CD14-positive monocyte (primary cell): ENCODE data around the gene DTNA. TPM values are rescaled to one million over a fixed set of nuclear protein-coding genes. Genes with fewer than 3 reads are reported as not detected.

Experiments used
- DNase-seq, 3 donors: peaks; one replicate each; pipeline ENCODE4 v3.0.0-alpha.2; 2011 to 2022
- H2AFZ ChIP-seq: 2 replicates; pipeline ENCODE4 v1.6.0; 2012; ENCODE audit warnings: mild to moderate bottlenecking, low read depth, low read length, inconsistent platforms; ENCODE audit not compliant: insufficient read depth, poor library complexity, severe bottlenecking
- H3K27ac ChIP-seq, 2 donors: 1 replicate in 1 of 2; 2 replicates in 1 of 2; pipeline ENCODE4 v1.5.1; 2012 to 2013; ENCODE audit warnings: low read length in 2 of 2, control low read depth in 1 of 2, inconsistent platforms in 1 of 2, low read depth in 1 of 2, mild to moderate bottlenecking in 1 of 2
- H3K27me3 ChIP-seq, 2 donors: one replicate each; pipeline versions ENCODE4 v1.6.0 to v1.6.1; 2011 to 2013; ENCODE audit warnings: low read length in 2 of 2; ENCODE audit not compliant: control insufficient read depth in 2 of 2, insufficient read depth in 2 of 2
- H3K36me3 ChIP-seq, 2 donors: replicated peaks in 1 of 2; 1 replicate in 1 of 2; 2 replicates in 1 of 2; pipeline versions ENCODE4 v1.5.1 to v1.6.1; 2012 to 2013; ENCODE audit warnings: low read length in 2 of 2, control low read depth in 1 of 2, inconsistent platforms in 1 of 2, mild to moderate bottlenecking in 1 of 2; ENCODE audit not compliant: insufficient read depth in 2 of 2, control insufficient read depth in 1 of 2
- H3K4me1 ChIP-seq, 2 donors: 1 replicate in 1 of 2; 2 replicates in 1 of 2; pipeline versions ENCODE4 v1.5.1 to v1.6.1; 2012 to 2013; ENCODE audit warnings: low read length in 2 of 2, control low read depth in 1 of 2, inconsistent platforms in 1 of 2, mild to moderate bottlenecking in 1 of 2, moderate library complexity in 1 of 2; ENCODE audit not compliant: insufficient read depth in 2 of 2, control insufficient read depth in 1 of 2
- H3K4me2 ChIP-seq: replicated peaks from 2 replicates; pipeline ENCODE3; 2012; ENCODE audit warnings: low read length, moderate library complexity, mild to moderate bottlenecking; ENCODE audit not compliant: poor library complexity, severe bottlenecking; ENCODE audit errors: extremely low read depth
- H3K4me3 ChIP-seq, 3 experiments: fragments of 200-600 bp in 1 of 3; sonication (generic) in 1 of 3; replicated peaks in 1 of 3; 1 replicate in 2 of 3; 2 replicates in 1 of 3; pipeline ENCODE4 v1.5.1; 2011 to 2013; ENCODE audit warnings: low read length in 3 of 3, mild to moderate bottlenecking in 3 of 3, control low read depth in 2 of 3, low read depth in 2 of 3, inconsistent platforms in 1 of 3, moderate library complexity in 1 of 3
- H3K79me2 ChIP-seq: 2 replicates; pipeline ENCODE4 v1.6.0; 2012; ENCODE audit warnings: mild to moderate bottlenecking, control low read depth, inconsistent platforms, low read length, moderate library complexity; ENCODE audit not compliant: insufficient read depth
- H3K9ac ChIP-seq: 2 replicates; pipeline ENCODE4 v1.6.0; 2017; ENCODE audit warnings: low read length, mild to moderate bottlenecking; ENCODE audit not compliant: insufficient read depth, poor library complexity, severe bottlenecking
- H3K9me3 ChIP-seq, 2 donors: replicated peaks in 1 of 2; 1 replicate in 1 of 2; 2 replicates in 1 of 2; pipeline versions ENCODE4 v1.5.1 to v1.6.1; 2012 to 2013; ENCODE audit warnings: low read length in 2 of 2, control low read depth in 1 of 2; ENCODE audit not compliant: control insufficient read depth in 1 of 2, insufficient read depth in 1 of 2
- H4K20me1 ChIP-seq: 2 replicates; pipeline ENCODE4 v1.6.0; 2012; ENCODE audit warnings: mild to moderate bottlenecking, low read length, control low read depth, moderate library complexity; ENCODE audit not compliant: insufficient read depth
- H3K27ac Mint-ChIP-seq, 7 donors: one replicate each; pipeline ENCODE4 v1.8.0; 2020; ENCODE audit warnings: mild to moderate bottlenecking in 7 of 7, mixed read lengths in 7 of 7, moderate library complexity in 6 of 7, inconsistent platforms in 2 of 7
- H3K27me3 Mint-ChIP-seq, 3 donors: one replicate each; pipeline ENCODE4 v1.8.0; 2021 to 2022; ENCODE audit warnings: low read depth in 3 of 3, mild to moderate bottlenecking in 3 of 3, mixed read lengths in 3 of 3, moderate library complexity in 3 of 3, inconsistent platforms in 1 of 3
- H3K36me3 Mint-ChIP-seq, 2 donors: one replicate each; pipeline ENCODE4 v1.8.0; 2020; ENCODE audit warnings: mixed read lengths in 2 of 2, inconsistent platforms in 1 of 2, mild to moderate bottlenecking in 1 of 2
- H3K4me1 Mint-ChIP-seq: one replicate; pipeline ENCODE4 v1.8.0; 2020; ENCODE audit warnings: mild to moderate bottlenecking, mixed read lengths
- H3K4me3 Mint-ChIP-seq, 2 donors: one replicate each; pipeline ENCODE4 v1.8.0; 2020; ENCODE audit warnings: mild to moderate bottlenecking in 2 of 2, mixed read lengths in 2 of 2, moderate library complexity in 1 of 2
- H3K9me3 Mint-ChIP-seq, 7 donors: one replicate each; pipeline ENCODE4 v1.8.0; 2020 to 2022; ENCODE audit warnings: mixed read lengths in 7 of 7, mild to moderate bottlenecking in 6 of 7, moderate library complexity in 6 of 7, inconsistent platforms in 2 of 7
- CTCF ChIP-seq: fragments of 200-600 bp; IDR thresholded peaks from one replicate; pipeline ENCODE4 v1.8.0; 2022; ENCODE audit warnings: antibody characterized with exemption, mild to moderate bottlenecking
- WGBS: methylation state at CpG from one replicate; pipeline ENCODE4 v1.1.5; 2013; ENCODE audit warnings: missing lambda C conversion rate; ENCODE audit not compliant: insufficient coverage; 5-methylcytosine and 5-hydroxymethylcytosine counted together
- intact Hi-C, 2 donors: fragments of 100-400 bp; cut with micrococcal nuclease; formaldehyde crosslinking; loops; one replicate each; pipeline versions ENCODE4 v1.15.0 to v1.15.1; 2023
- polyA plus RNA-seq, 3 donors: library from polyadenylated mRNA; depleted of rRNA in 1 of 3; unstranded in 2 of 3; stranded (reverse) in 1 of 3; fragments of 300-500 nt in 2 of 3; fragments of >200 nt in 1 of 3; fragmentation: Illumina TruSeq in 2 of 3; gene quantifications; 1 replicate in 2 of 3; 2 replicates in 1 of 3; pipeline ENCODE4 v1.2.3, GENCODE V29; 2012 to 2021

Gene DTNA
- polyA plus RNA-seq, 3 donors, result 0.53 to 2.3 (median 0.76) TPM

- no peak overlapping the region for H3K4me2 ChIP-seq
- no peaks in the 10 kb centered on the region for H3K36me3 ChIP-seq
- no peak for TF ChIP-seq CTCF
- H3K9ac ChIP-seq, result no peak overlapping the region
- WGBS, result no CpG with 5 or more reads among the region's 1 CpG
- no peaks in the 10 kb centered on the region for H3K9me3 ChIP-seq
- intact Hi-C loops, result no loop called here
- H2AFZ ChIP-seq, result no peak overlapping the region
- no peak overlapping the region for H3K4me3 ChIP-seq
- no peaks in the 10 kb centered on the region for H4K20me1 ChIP-seq
- no peaks in the 10 kb centered on the region for H3K79me2 ChIP-seq
- Mint-ChIP-seq H3K4me3 (no peak overlapping the region), H3K27ac (no peak overlapping the region), H3K9me3 (peaks cover 0 to 3% (median 0%) of the 10 kb centered on the region in 7 donors), H3K36me3 (no peaks in the 10 kb centered on the region), H3K4me1 (no peaks in the 10 kb centered on the region), H3K27me3 (peaks cover 0 to 6% (median 3%) of the 10 kb centered on the region in 3 donors)
- H3K27ac ChIP-seq, result no peak overlapping the region
- no peaks in the 10 kb centered on the region for H3K4me1 ChIP-seq
- no peaks in the 10 kb centered on the region for H3K27me3 ChIP-seq
- DNase-seq, result no peak
Observed at GRCh38 chr18:34718610-34719009, 8.5 kb downstream of the DTNA start.

GRCh38 chr18:34720220-34720619, 10.1 kb downstream of the DTNA start:
- H3K9ac ChIP-seq, result no peak overlapping the region
- peaks cover 0 to 6% (median 3%) of the 10 kb centered on the region in 3 donors for H3K27me3 Mint-ChIP-seq
- H3K27me3 ChIP-seq, result no peaks in the 10 kb centered on the region
- intact Hi-C loops, result no loop called here
- no peak overlapping the region for H3K4me3 ChIP-seq
- no peak for DNase-seq
- H4K20me1 ChIP-seq, result no peaks in the 10 kb centered on the region
- H3K4me1 Mint-ChIP-seq, result no peaks in the 10 kb centered on the region
- no peak overlapping the region for H3K4me3 Mint-ChIP-seq
- no peak overlapping the region for H2AFZ ChIP-seq
- no peaks in the 10 kb centered on the region for H3K9me3 ChIP-seq
- peaks cover 0 to 3% (median 0%) of the 10 kb centered on the region in 7 donors for H3K9me3 Mint-ChIP-seq
- no peaks in the 10 kb centered on the region for H3K4me1 ChIP-seq
- H3K27ac ChIP-seq, result no peak overlapping the region
- no peak overlapping the region for H3K4me2 ChIP-seq
- H3K36me3 Mint-ChIP-seq, result no peaks in the 10 kb centered on the region
- H3K27ac Mint-ChIP-seq, result no peak overlapping the region
- no peaks in the 10 kb centered on the region for H3K36me3 ChIP-seq
- 92% methylated on average over 1 of the region's 1 CpG for WGBS
- no peaks in the 10 kb centered on the region for H3K79me2 ChIP-seq
- no peak for TF ChIP-seq CTCF
